Measurements from ENCODE around the gene NR4A1. TPM values are rescaled to one million over a fixed set of nuclear protein-coding genes. Genes with fewer than 3 reads are reported as not detected.

The NR4A1 gene
- total and polyA plus RNA-seq, 9 of the 15 experiments (the other 6 are each of a cell fraction or from before 2014, with no cell fraction given): 0.07 to 4.7 (median 1.9) TPM; not detected in 1

DNA sequence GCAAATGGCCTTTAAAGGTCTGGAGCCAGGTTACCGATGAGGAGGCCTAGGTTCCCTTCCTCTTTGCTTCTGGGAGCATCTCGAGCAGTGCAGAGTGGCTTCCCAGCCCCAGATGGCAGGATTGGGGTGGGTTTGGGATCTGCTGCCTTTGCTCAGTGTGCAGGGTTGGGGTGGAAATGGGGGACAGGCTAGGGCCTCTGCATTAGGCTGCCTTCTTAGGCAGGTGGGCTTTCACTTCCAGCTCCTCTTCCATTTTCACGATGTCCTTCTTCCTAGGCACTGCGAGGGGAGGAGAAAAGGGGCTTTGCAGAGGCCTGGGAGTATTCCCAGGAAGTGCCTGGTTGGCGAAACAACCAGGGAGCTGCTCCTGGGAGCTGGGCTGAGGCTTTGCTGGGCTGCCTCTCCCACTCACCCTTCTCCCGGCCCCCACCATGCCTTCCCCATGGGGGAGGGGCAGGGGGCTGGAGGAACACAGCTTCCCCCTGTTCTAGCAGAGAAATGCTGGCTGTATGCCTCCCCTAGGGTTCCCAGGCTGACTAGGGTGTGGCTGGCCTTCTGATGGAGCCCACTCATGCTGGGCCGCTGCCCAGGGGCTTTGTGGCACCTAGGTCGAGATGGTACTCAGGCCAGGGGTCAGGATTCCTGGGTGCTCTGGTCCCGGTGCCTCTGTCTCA lies 2.4 kb downstream of the NR4A1 start (continued):
- TF ChIP-seq, protein P1, sequence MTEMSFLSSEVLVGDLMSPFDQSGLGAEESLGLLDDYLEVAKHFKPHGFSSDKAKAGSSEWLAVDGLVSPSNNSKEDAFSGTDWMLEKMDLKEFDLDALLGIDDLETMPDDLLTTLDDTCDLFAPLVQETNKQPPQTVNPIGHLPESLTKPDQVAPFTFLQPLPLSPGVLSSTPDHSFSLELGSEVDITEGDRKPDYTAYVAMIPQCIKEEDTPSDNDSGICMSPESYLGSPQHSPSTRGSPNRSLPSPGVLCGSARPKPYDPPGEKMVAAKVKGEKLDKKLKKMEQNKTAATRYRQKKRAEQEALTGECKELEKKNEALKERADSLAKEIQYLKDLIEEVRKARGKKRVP (CRISPR knock-in tag; IDR thresholded peaks at IDR 0.05): no peak
- TF ChIP-seq ZKSCAN8 (CRISPR knock-in tag; IDR thresholded peaks at IDR 0.05): no peak
- TF ChIP-seq ZNF436 (CRISPR knock-in tag; IDR thresholded peaks at IDR 0.05): no peak
- TF ChIP-seq BHLHE40 (IDR thresholded peaks at IDR 0.05; ENCODE audit: low read length): no peak

DNA sequence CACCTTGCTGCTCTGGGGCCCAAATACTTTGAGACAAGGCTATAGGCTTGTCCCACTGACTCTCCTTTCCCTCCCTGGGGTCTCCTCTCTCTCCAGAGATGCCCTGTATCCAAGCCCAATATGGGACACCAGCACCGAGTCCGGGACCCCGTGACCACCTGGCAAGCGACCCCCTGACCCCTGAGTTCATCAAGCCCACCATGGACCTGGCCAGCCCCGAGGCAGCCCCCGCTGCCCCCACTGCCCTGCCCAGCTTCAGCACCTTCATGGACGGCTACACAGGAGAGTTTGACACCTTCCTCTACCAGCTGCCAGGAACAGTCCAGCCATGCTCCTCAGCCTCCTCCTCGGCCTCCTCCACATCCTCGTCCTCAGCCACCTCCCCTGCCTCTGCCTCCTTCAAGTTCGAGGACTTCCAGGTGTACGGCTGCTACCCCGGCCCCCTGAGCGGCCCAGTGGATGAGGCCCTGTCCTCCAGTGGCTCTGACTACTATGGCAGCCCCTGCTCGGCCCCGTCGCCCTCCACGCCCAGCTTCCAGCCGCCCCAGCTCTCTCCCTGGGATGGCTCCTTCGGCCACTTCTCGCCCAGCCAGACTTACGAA lies 3.1 kb downstream of the NR4A1 start:
- no TSS peak for BruUV-seq (replicated peaks)

More for the DNA sequence above, 3.1 kb downstream of the NR4A1 start:
- in situ Hi-C loops (cut with MboI): no loop called here
- no peaks in the 10 kb centered on the region for H3K36me3 ChIP-seq (ENCODE audit: control insufficient read depth, insufficient read depth, low read length)
- 61% methylated on average over 14 of the region's 21 CpGs for WGBS (ENCODE audit: insufficient coverage, low coverage, missing lambda C conversion rate)
- peaks cover 6% of the 10 kb centered on the region; the same call in 1 of the 2 replicates for H4K20me1 ChIP-seq (replicated peaks; ENCODE audit: control insufficient read depth, insufficient read depth, low read length)
- no peak for DNase-seq (ENCODE audit: extremely low read depth in 1 of 4, low spot score in 3 of 4)
- intact Hi-C loops (cut with micrococcal nuclease): no loop called here
- H2AFZ ChIP-seq (ENCODE audit: low read depth, low read length): no peak overlapping the region
- TF ChIP-seq, protein P2, sequence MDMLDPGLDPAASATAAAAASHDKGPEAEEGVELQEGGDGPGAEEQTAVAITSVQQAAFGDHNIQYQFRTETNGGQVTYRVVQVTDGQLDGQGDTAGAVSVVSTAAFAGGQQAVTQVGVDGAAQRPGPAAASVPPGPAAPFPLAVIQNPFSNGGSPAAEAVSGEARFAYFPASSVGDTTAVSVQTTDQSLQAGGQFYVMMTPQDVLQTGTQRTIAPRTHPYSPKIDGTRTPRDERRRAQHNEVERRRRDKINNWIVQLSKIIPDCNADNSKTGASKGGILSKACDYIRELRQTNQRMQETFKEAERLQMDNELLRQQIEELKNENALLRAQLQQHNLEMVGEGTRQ (CRISPR knock-in tag; IDR thresholded peaks at IDR 0.05): no peak
- no peak for TF ChIP-seq ZNF445 (CRISPR knock-in tag; IDR thresholded peaks at IDR 0.05; ENCODE audit: low read depth)
- no peak for TF ChIP-seq E2F3 (CRISPR knock-in tag; IDR thresholded peaks at IDR 0.05)
- TF ChIP-seq BRD9 (IDR thresholded peaks at IDR 0.05; ENCODE audit: low read depth, partially characterized antibody): no peak
- TF ChIP-seq SNIP1 (IDR thresholded peaks at IDR 0.05; ENCODE audit: low read depth): no peak
- peaks cover 0 to 16% of the 10 kb centered on the region in 2 experiments; a peak in 3 of 5 replicates for H3K27me3 ChIP-seq (ENCODE audit: control insufficient read depth in 2 of 2, insufficient read depth in 2 of 2, low read length in 2 of 2)
- ChIA-PET CTCF (ENCODE audit: low intra/inter-chr PET ratio) (interaction anchor here (0.6 kb wide), 1 partner anchor 1896 kb away, joined by 3 read pairs; no protein-coding TSS in a partner anchor), POLR2A (interaction anchor here (0.6 to 0.9 kb wide), 2 partner anchors 8 to 1229 kb away, joined by 3 to 4 read pairs; no protein-coding TSS in a partner anchor)
- H3K4me2 ChIP-seq (ENCODE audit: insufficient read depth, low read length): no peak overlapping the region
- H3K9me1 ChIP-seq (ENCODE audit: control insufficient read depth, insufficient read depth, low read length): no peaks in the 10 kb centered on the region
- H3K27ac ChIP-seq (ENCODE audit: extremely low read depth, low read depth, low read length): no peak overlapping the region
- no peaks in the 10 kb centered on the region for H3K79me2 ChIP-seq (ENCODE audit: control insufficient read depth, insufficient read depth, low read length)
- ATAC-seq: no peak
- no peaks in the 10 kb centered on the region for H3K9me3 ChIP-seq (replicated peaks; ENCODE audit: control insufficient read depth, insufficient read depth, low read depth, low read length)
- H3K9ac ChIP-seq (ENCODE audit: insufficient read depth in 1 of 2, low read depth in 2 of 2, low read length in 2 of 2): 0 out of 4 replicates have a peak overlapping the region, but pooled peaks of 1 of the 2 experiments have one; percentile 33
- FAIRE-seq: no peak
- H3K4me1 ChIP-seq (replicated peaks in 1 of 2; ENCODE audit: control insufficient read depth in 2 of 2, insufficient read depth in 2 of 2, low read length in 2 of 2): peaks cover 20 to 43% of the 10 kb centered on the region in 2 experiments
- no peak overlapping the region for H3K4me3 ChIP-seq

All from K562 (cell line).